NT2/D1 (cell line): Measurements from ENCODE around the gene TRIM67.

ENCODE experiments used
- DNase-seq: peaks from one replicate; pipeline ENCODE4 v3.0.0-alpha.2; 2011; ENCODE audit warnings: low read depth, low spot score
- H3K27me3 ChIP-seq: 2 replicates; pipeline ENCODE4 v1.6.0; 2011; ENCODE audit warnings: mild to moderate bottlenecking; ENCODE audit not compliant: insufficient read length, insufficient read depth
- H3K36me3 ChIP-seq: 2 replicates; pipeline ENCODE4 v1.6.1; 2011; ENCODE audit warnings: mild to moderate bottlenecking, low read length, mixed read lengths; ENCODE audit not compliant: insufficient read depth, insufficient read length
- H3K4me1 ChIP-seq: 2 replicates; pipeline ENCODE4 v1.5.1; 2011; ENCODE audit not compliant: insufficient read depth, insufficient read length
- H3K4me3 ChIP-seq: 2 replicates; pipeline ENCODE4 v1.5.1; 2011; ENCODE audit warnings: low read depth; ENCODE audit not compliant: insufficient read length
- H3K9ac ChIP-seq: 2 replicates; pipeline ENCODE4 v1.6.0; 2011; ENCODE audit warnings: low read depth; ENCODE audit not compliant: insufficient read length
- H3K9me3 ChIP-seq: 2 replicates; pipeline ENCODE4 v1.5.1; 2011; ENCODE audit warnings: mild to moderate bottlenecking, low read length; ENCODE audit not compliant: insufficient read depth
- SUZ12 ChIP-seq: IDR thresholded peaks from 2 replicates; pipeline ENCODE4 v1.6.1; 2011; ENCODE audit not compliant: insufficient read length, insufficient read depth; ENCODE audit errors: extremely low read depth
- YY1 ChIP-seq: IDR thresholded peaks from 2 replicates; pipeline ENCODE4 v1.6.1; 2011; ENCODE audit not compliant: insufficient read length, insufficient read depth
- ZNF274 ChIP-seq: IDR thresholded peaks from 2 replicates; pipeline ENCODE4 v1.6.1; 2011; ENCODE audit warnings: mild to moderate bottlenecking, low read depth, low read length

Gene TRIM67

GRCh38 chr1:231218078-231218477 lies 56.2 kb downstream of the TRIM67 start:
- Histone ChIP-seq H3K36me3 (peaks cover 5% of the 10 kb centered on the region), H3K27me3 (peaks cover 61% of the 10 kb centered on the region), H3K4me3 (no peak overlapping the region), H3K9ac (no peak overlapping the region), H3K4me1 (peaks cover 8% of the 10 kb centered on the region), H3K9me3 (no peaks in the 10 kb centered on the region)
- TF ChIP-seq ZNF274 (no peak), SUZ12 (no peak), YY1 (no peak)
- DNase-seq, result no peak

GRCh38 chr1:231219422-231220401 lies 57.9 kb downstream of the TRIM67 start:
- TF ChIP-seq YY1, result no peak
- TF ChIP-seq ZNF274, result no peak
- TF ChIP-seq SUZ12, result no peak

GRCh38 chr1:231220801-231221200 lies 58.9 kb downstream of the TRIM67 start:
- Histone ChIP-seq H3K9me3 (no peaks in the 10 kb centered on the region), H3K27me3 (peaks cover 35% of the 10 kb centered on the region), H3K4me1 (no peaks in the 10 kb centered on the region), H3K9ac (no peak overlapping the region), H3K4me3 (no peak overlapping the region), H3K36me3 (peaks cover 28% of the 10 kb centered on the region)
- no peak for DNase-seq
- TF ChIP-seq SUZ12 (no peak), ZNF274 (no peak), YY1 (no peak)

More at GRCh38 chr1:231219422-231220401, 57.9 kb downstream of the TRIM67 start:
- H3K4me3 ChIP-seq, result no peak overlapping the region
- peaks cover 17% of the 10 kb centered on the region for H3K36me3 ChIP-seq
- H3K9ac ChIP-seq, result no peak overlapping the region
- H3K4me1 ChIP-seq, result peaks cover 6% of the 10 kb centered on the region
- no peak for DNase-seq
- no peaks in the 10 kb centered on the region for H3K9me3 ChIP-seq
- peaks cover 46% of the 10 kb centered on the region for H3K27me3 ChIP-seq

GRCh38 chr1:231226156-231226555 lies 64.3 kb downstream of the TRIM67 start:
- Histone ChIP-seq H3K4me3 (no peak overlapping the region), H3K4me1 (no peaks in the 10 kb centered on the region), H3K27me3 (no peaks in the 10 kb centered on the region), H3K36me3 (peaks cover 68% of the 10 kb centered on the region), H3K9ac (no peak overlapping the region), H3K9me3 (no peaks in the 10 kb centered on the region)
- no peak for DNase-seq
- no peak for TF ChIP-seq YY1
- TF ChIP-seq ZNF274, result no peak
- no peak for TF ChIP-seq SUZ12

GRCh38 chr1:231231511-231231910 lies 69.7 kb downstream of the TRIM67 start:
- Histone ChIP-seq H3K27me3 (no peaks in the 10 kb centered on the region), H3K9ac (no peak overlapping the region), H3K4me3 (no peak overlapping the region), H3K9me3 (no peaks in the 10 kb centered on the region), H3K36me3 (peaks cover 50% of the 10 kb centered on the region), H3K4me1 (no peaks in the 10 kb centered on the region)
- TF ChIP-seq ZNF274 (no peak), SUZ12 (no peak), YY1 (no peak)
- DNase-seq, result no peak

GRCh38 chr1:231232870-231233734 lies 71.2 kb downstream of the TRIM67 start:
- no peak overlapping the region for H3K4me3 ChIP-seq
- H3K27me3 ChIP-seq, result no peaks in the 10 kb centered on the region
- H3K4me1 ChIP-seq, result no peaks in the 10 kb centered on the region
- H3K9ac ChIP-seq, result no peak overlapping the region
- DNase-seq, result no peak
- TF ChIP-seq SUZ12, result no peak
- TF ChIP-seq YY1, result no peak
- no peak for TF ChIP-seq ZNF274
- peaks cover 55% of the 10 kb centered on the region for H3K36me3 ChIP-seq
- no peaks in the 10 kb centered on the region for H3K9me3 ChIP-seq
